Measurements from ENCODE around the gene TMEM37.

GRCh38 chr2:119475225-119475856, 43.7 kb downstream of the TMEM37 start:
- TF ChIP-seq MAX (IDR thresholded peaks at IDR 0.05; ENCODE audit: low read depth, low read length), result no peak
- TF ChIP-seq POLR2A (IDR thresholded peaks at IDR 0.05; ENCODE audit: extremely low read depth, insufficient read length), result no peak

All from NB4 (cell line).